ENCODE results near the gene PALB2.

PALB2 gene

DNA sequence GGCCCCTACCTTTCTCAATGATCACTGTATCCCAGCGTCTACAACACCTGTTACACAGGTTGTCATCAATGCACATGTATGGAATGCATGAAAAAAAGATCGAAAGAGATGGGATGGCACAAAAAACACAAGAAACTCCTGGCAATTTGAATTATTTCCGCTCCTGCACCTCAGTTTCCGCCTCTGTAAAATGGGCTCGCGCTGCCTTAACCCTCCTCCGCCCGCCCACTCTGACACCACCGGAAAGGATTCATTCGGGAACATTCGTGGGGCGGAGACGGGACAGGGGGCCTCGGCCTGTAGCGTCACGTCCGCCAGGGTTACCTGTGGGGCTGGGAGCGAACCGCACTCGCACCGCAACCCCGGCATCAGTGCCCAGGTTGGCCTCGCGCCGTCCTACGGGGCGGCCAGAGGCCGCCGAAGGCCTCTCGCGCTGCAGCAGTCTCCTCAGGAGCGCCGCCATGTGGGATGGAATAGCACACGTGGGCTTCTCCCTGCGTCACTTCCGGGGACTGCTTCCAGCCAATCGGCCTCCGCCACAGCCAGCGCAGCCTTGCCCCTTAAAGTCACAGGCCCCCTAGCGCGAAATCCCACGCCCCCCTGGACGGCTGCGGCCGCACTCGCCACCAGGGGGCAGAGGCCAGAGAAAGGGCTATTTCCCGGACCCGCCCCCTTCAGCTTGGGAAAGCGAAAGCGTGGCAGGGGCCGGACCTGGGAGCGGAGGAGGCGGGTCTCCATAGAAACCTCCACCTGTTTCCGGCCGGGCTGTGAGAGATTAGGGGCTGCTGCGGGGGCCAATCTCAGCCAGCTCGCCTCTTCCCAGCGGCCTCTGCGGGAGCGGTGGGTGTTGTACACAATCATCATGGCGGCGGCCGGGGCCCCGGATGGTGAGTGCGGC is 84.0 kb downstream of the PALB2 start, which contains the start of the genes EARS2 and UBFD1:
TSS of gene EARS2 (minus strand) at position 470 of the 898 bp plus-strand sequence. CDS start at position 463, 7 bp downstream.
TSS of gene UBFD1 (plus strand) at position 847 of the 898 bp plus-strand sequence. CDS start at position 863, 16 bp downstream.
- DNase-seq (ENCODE audit: low read depth, low spot score): peak; percentile 99

DNA sequence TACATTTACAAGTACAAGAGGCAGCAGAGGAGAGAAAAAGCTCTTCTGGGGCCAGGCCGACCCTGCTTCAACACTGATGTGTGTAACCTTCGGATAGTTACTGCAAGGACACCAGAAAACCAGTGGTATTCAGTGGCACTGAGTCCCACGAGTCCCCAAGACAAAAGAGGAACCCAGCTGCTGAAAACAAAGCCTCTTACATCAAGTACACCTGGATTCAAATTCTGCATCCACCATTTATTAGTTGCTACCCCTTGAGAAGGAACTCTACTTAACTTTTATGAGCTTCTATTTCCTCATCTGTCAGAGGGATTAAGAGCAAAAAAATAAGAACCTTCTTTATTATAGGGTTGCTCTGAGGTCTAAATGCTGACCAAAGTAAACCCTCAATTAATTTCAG is 86.6 kb downstream of the PALB2 start:
- no peak for DNase-seq (ENCODE audit: low read depth, low spot score)
